GM12801 (cell line): ENCODE data around the gene DYNC1LI1.

Experiments used
- CTCF ChIP-seq: IDR thresholded peaks from one replicate; pipeline ENCODE4 v1.5.1; 2011; ENCODE audit warnings: control low read depth; ENCODE audit not compliant: insufficient read length; ENCODE audit errors: extremely low read depth

DYNC1LI1 gene

DNA sequence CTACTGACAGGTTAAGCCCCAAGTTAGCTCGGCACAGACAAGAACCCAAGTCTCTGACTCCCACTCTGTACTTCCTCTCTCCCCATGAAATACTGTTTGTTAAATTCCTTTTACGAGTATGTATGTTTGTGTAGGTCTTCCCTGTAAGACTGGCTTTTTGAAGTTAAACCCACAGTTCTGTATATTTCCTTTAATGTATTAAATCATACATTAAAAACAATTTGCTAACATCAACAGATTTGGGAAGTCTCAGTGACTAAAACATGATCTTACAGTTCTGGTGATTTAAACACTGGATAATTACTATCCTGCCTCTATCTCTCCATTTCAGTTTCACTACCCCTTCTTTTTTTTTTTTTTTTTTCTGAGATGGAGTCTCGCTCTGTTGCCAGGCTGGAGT, 72.4 kb downstream of the DYNC1LI1 start:
- no peak for TF ChIP-seq CTCF

DNA sequence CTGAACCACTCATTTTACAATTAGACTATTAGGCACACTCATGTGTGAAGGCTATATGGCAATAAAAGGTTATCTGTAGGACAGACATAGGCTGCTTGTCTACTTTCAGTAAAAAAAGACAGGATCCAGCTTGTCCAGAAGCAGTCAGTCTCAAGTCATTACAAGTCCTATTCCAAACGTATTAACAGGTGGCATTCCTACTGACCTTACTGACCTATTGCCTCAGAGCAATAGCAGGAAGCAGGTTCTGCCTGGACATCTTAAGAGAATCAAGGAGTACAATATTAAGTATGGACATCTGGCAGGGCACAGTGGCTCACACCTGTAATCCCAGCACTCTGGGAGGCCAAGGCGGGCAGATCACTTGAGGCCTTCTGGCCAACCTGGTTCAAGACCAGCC, 75.0 kb downstream of the DYNC1LI1 start:
- TF ChIP-seq CTCF: no peak

- no peak for TF ChIP-seq CTCF
Measured at GRCh38 chr3:32495085-32495484, 75.6 kb downstream of the DYNC1LI1 start.

DNA sequence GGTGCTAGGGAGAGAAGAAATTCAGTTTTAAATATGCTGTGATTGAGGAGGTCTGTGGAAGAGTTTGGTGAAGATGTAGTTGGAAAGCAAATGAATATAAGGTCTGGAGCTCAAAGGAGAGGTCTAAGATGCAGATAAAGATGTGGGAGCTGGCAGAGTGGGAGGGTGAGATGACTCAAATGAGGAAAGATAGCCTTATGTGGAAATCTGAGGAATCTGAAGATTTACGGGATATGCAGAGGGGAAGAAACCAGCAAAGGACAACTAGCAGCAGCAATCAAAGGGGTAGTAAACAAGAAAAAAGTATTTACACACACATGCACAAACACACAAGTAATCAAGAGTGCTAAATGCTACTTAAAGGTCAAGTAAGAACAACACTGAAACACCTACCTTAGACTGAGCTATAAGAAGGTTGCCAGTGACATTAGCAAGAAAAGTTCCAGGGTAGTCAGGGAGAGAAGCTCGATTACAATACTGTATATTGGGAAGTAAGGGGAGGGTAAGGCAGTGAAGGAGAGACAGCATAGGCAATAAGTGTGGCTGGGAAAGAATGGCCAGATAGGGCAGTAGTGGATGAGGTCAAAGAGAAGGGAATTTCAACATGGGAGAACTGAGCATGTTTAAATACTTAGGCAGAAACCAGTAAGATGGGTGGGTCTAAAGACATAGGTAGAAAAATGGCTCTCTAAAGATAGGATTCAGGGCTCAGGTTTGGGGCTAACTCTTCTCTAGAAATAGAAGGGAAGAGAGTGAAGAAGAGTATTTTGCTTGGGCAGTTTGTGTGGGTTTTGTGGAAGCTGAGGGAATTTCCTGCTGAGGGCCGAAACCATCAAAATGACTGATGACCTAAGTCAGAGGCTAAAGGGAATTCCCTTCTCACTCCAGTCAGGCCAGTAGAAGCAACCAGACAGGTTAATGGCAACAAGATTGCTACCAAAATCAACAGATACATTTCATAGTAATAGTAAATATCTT, 76.9 kb downstream of the DYNC1LI1 start:
- TF ChIP-seq CTCF: no peak

- no peak for TF ChIP-seq CTCF
Measured at GRCh38 chr3:32492684-32493436, 77.8 kb downstream of the DYNC1LI1 start.

GRCh38 chr3:32488474-32489008, 82.1 kb downstream of the DYNC1LI1 start:
- TF ChIP-seq CTCF: no peak

- TF ChIP-seq CTCF: no peak
Measured at GRCh38 chr3:32487781-32488473, 82.7 kb downstream of the DYNC1LI1 start.
